H1 (cell line): Measurements from ENCODE around the gene PTPRO. TPM values are rescaled to one million over a fixed set of nuclear protein-coding genes. Genes with fewer than 3 reads are reported as not detected.
A peak's percentile ranks its signal among the peaks of the same experiment; 100 is the strongest.

Experiments
- CTCF ChIA-PET: fragments of 300-600 bp; sonication (Branson Sonifier 250); formaldehyde crosslinking; loops from one replicate; lab custom pipeline; 2021; ENCODE audit not compliant: partially characterized antibody; lab: Charles Lee
- POLR2A ChIA-PET: fragments of 300-600 bp; sonication (Branson Sonifier 250); formaldehyde crosslinking; loops from one replicate; lab custom pipeline; 2021; ENCODE audit warnings: inconsistent platforms; ENCODE audit not compliant: partially characterized antibody; lab: Charles Lee
- DNase-seq, 2 experiments: peaks; one replicate each; pipeline versions ENCODE4 v3.0.0 to v3.0.0-alpha.2; 2010 to 2022; ENCODE audit warnings: low spot score in 2 of 2, low read depth in 1 of 2, mixed read lengths in 1 of 2
- FAIRE-seq: peaks from 2 replicates; lab custom pipeline; 2011; peaks lifted over from hg19 to GRCh38; lab: Jason Lieb, UNC
- H2AFZ ChIP-seq: 2 replicates; pipeline ENCODE4 v1.8.1; 2012; ENCODE audit warnings: low read length, inconsistent platforms
- H2AK5ac ChIP-seq: 2 replicates; pipeline ENCODE4 v1.6.1; 2013; ENCODE audit warnings: low read depth, low read length
- H2BK120ac ChIP-seq: replicated peaks from 2 replicates; pipeline ENCODE3; 2013; ENCODE audit warnings: low read depth, low read length, inconsistent platforms
- H2BK12ac ChIP-seq: 2 replicates; pipeline ENCODE4 v1.6.1; 2013; ENCODE audit warnings: low read depth, low read length
- H2BK15ac ChIP-seq: 2 replicates; pipeline ENCODE4 v1.6.1; 2013; ENCODE audit warnings: low read length
- H2BK20ac ChIP-seq: 2 replicates; pipeline ENCODE4 v1.6.1; 2013; ENCODE audit warnings: low read length
- H2BK5ac ChIP-seq: 2 replicates; pipeline ENCODE4 v1.6.1; 2013; ENCODE audit warnings: low read depth, low read length
- H3K14ac ChIP-seq: 2 replicates; pipeline ENCODE4 v1.6.1; 2013; ENCODE audit warnings: inconsistent platforms; ENCODE audit not compliant: insufficient read length
- H3K18ac ChIP-seq: 2 replicates; pipeline ENCODE4 v1.6.1; 2013; ENCODE audit warnings: low read length; ENCODE audit errors: extremely low read depth
- H3K23ac ChIP-seq: 2 replicates; pipeline ENCODE4 v1.6.1; 2013; ENCODE audit warnings: inconsistent platforms; ENCODE audit not compliant: insufficient read length
- H3K23me2 ChIP-seq: 2 replicates; pipeline ENCODE4 v1.6.1; 2013; ENCODE audit warnings: low read depth, low read length
- H3K27ac ChIP-seq: 2 replicates; pipeline ENCODE4 v1.6.1; 2011; ENCODE audit warnings: low read depth, low read length, inconsistent platforms
- H3K27me3 ChIP-seq, 4 experiments: replicated peaks in 1 of 4; 1 replicate in 1 of 4; 2 replicates in 3 of 4; pipeline versions ENCODE4 v1.6.1 to v1.8.1; 2011 to 2013; ENCODE audit warnings: low read length in 3 of 4, mild to moderate bottlenecking in 3 of 4, inconsistent platforms in 2 of 4, mixed read lengths in 2 of 4, moderate library complexity in 1 of 4; ENCODE audit not compliant: control insufficient read depth in 3 of 4, insufficient read depth in 3 of 4; ENCODE audit errors: extremely low read depth in 1 of 4
- H3K36me3 ChIP-seq, 4 experiments: 2 replicates each; pipeline versions ENCODE4 v1.6.1 to v1.8.1; 2011 to 2013; ENCODE audit warnings: mild to moderate bottlenecking in 4 of 4, low read length in 3 of 4, moderate library complexity in 2 of 4, control low read depth in 1 of 4, inconsistent platforms in 1 of 4; ENCODE audit not compliant: insufficient read depth in 4 of 4, control insufficient read depth in 2 of 4
- H3K4ac ChIP-seq: replicated peaks from 2 replicates; pipeline ENCODE3; 2013; ENCODE audit warnings: low read length, low read depth, mixed read lengths, inconsistent platforms; ENCODE audit not compliant: insufficient read length
- H3K4me1 ChIP-seq, 4 experiments: replicated peaks in 1 of 4; 1 replicate in 1 of 4; 2 replicates in 3 of 4; pipeline versions ENCODE4 v1.6.1 to v1.8.1; 2011 to 2013; ENCODE audit warnings: low read length in 3 of 4, inconsistent platforms in 2 of 4, mixed read lengths in 1 of 4; ENCODE audit not compliant: insufficient read depth in 4 of 4, control insufficient read depth in 3 of 4
- H3K4me2 ChIP-seq, 2 experiments: 2 replicates each; pipeline versions ENCODE4 v1.6.1 to v1.8.1; 2011 to 2013; ENCODE audit warnings: low read depth in 2 of 2, low read length in 2 of 2, control low read depth in 1 of 2, inconsistent platforms in 1 of 2, mild to moderate bottlenecking in 1 of 2; ENCODE audit not compliant: insufficient read depth in 1 of 2
- H3K4me3 ChIP-seq, 4 experiments: fragments of 200-600, 300-600 bp in 1 of 4; sonication (generic), shearing (Covaris generic), sonication (Bioruptor Twin) in 1 of 4; 2 replicates each; pipeline versions ENCODE4 v1.5.1 to v1.8.1; 2011 to 2016; ENCODE audit warnings: low read length in 4 of 4, low read depth in 3 of 4, control low read depth in 2 of 4, inconsistent platforms in 2 of 4, mild to moderate bottlenecking in 2 of 4, mixed read lengths in 1 of 4, moderate library complexity in 1 of 4; ENCODE audit not compliant: insufficient read depth in 2 of 4; ENCODE audit errors: extremely low read depth in 1 of 4
- H3K56ac ChIP-seq: replicated peaks from 2 replicates; pipeline ENCODE3; 2013; ENCODE audit warnings: low read depth, mild to moderate bottlenecking, mixed read lengths, low read length, inconsistent platforms; ENCODE audit not compliant: insufficient read length
- H3K79me1 ChIP-seq: 2 replicates; pipeline ENCODE4 v1.6.1; 2013; ENCODE audit warnings: low read depth, low read length, control low read depth
- H3K79me2 ChIP-seq, 2 experiments: 2 replicates each; pipeline versions ENCODE4 v1.6.1 to v1.8.1; 2012 to 2013; ENCODE audit warnings: low read length in 2 of 2, mild to moderate bottlenecking in 2 of 2, inconsistent platforms in 1 of 2; ENCODE audit not compliant: insufficient read depth in 2 of 2, control insufficient read depth in 1 of 2
- H3K9ac ChIP-seq, 4 experiments: replicated peaks in 1 of 4; 1 replicate in 1 of 4; 2 replicates in 3 of 4; pipeline versions ENCODE4 v1.6.1 to v1.8.1; 2011 to 2013; ENCODE audit warnings: low read depth in 3 of 4, low read length in 3 of 4, control low read depth in 2 of 4, mild to moderate bottlenecking in 2 of 4, moderate library complexity in 2 of 4, inconsistent platforms in 1 of 4; ENCODE audit errors: extremely low read depth in 1 of 4
- H3K9me3 ChIP-seq, 2 experiments: 2 replicates each; pipeline versions ENCODE4 v1.6.1 to v1.8.1; 2012 to 2013; ENCODE audit warnings: mild to moderate bottlenecking in 2 of 2, moderate library complexity in 2 of 2, control low read depth in 1 of 2, inconsistent platforms in 1 of 2, low read depth in 1 of 2, low read length in 1 of 2, mixed read lengths in 1 of 2; ENCODE audit not compliant: insufficient read depth in 2 of 2
- H4K20me1 ChIP-seq, 2 experiments: replicated peaks in 1 of 2; 2 replicates each; pipeline versions ENCODE3 to v1.8.1; 2011 to 2013; ENCODE audit warnings: inconsistent platforms in 2 of 2, low read length in 2 of 2, mild to moderate bottlenecking in 1 of 2; ENCODE audit not compliant: insufficient read depth in 2 of 2, control insufficient read depth in 1 of 2
- H4K5ac ChIP-seq: 2 replicates; pipeline ENCODE4 v1.6.1; 2013; ENCODE audit warnings: low read length, low read depth, mixed read lengths, inconsistent platforms; ENCODE audit not compliant: insufficient read length
- H4K8ac ChIP-seq: 2 replicates; pipeline ENCODE4 v1.8.0; 2013; ENCODE audit warnings: mild to moderate bottlenecking, moderate library complexity, low read length, inconsistent platforms; ENCODE audit not compliant: insufficient read depth; ENCODE audit errors: extremely low read depth
- H4K91ac ChIP-seq: replicated peaks from 2 replicates; pipeline ENCODE3; 2013; ENCODE audit warnings: low read length, mixed read lengths, inconsistent platforms; ENCODE audit not compliant: insufficient read length
- ASH2L ChIP-seq: fragments of 200-600, 300-600 bp; sonication (generic); IDR thresholded peaks from one replicate; pipeline ENCODE4 v1.7.1; 2017; ENCODE audit warnings: low read length
- BACH1 ChIP-seq: IDR thresholded peaks from 2 replicates; pipeline ENCODE4 v1.6.1; 2012; ENCODE audit warnings: low read length, improper control_type of control experiment
- CHD2 ChIP-seq: IDR thresholded peaks from 2 replicates; pipeline ENCODE4 v1.6.1; 2012; ENCODE audit warnings: low read length, improper control_type of control experiment
- CREB1 ChIP-seq: IDR thresholded peaks from 2 replicates; pipeline ENCODE4 v1.6.1; 2012; ENCODE audit warnings: inconsistent platforms
- E2F6 ChIP-seq: IDR thresholded peaks from 2 replicates; pipeline ENCODE4 v1.6.1; 2012; ENCODE audit warnings: inconsistent platforms
- FOSL1 ChIP-seq: IDR thresholded peaks from 2 replicates; pipeline ENCODE4 v1.6.1; 2011; ENCODE audit warnings: mild to moderate bottlenecking, low read depth, low read length, moderate library complexity; ENCODE audit not compliant: insufficient read depth
- JUN ChIP-seq: IDR thresholded peaks from 2 replicates; pipeline ENCODE4 v1.6.1; 2011; ENCODE audit warnings: low read depth, mild to moderate bottlenecking, improper control_type of control experiment, low read length
- KDM1A ChIP-seq: fragments of 200-600, 300-600 bp; sonication (generic); IDR thresholded peaks from 2 replicates; pipeline ENCODE4 v1.7.1; 2016; ENCODE audit warnings: mild to moderate bottlenecking, low read length, borderline replicate concordance
- POLR2A ChIP-seq, 2 experiments: IDR thresholded peaks; 1 replicate in 1 of 2; 2 replicates in 1 of 2; pipeline ENCODE4 v1.6.1; 2011; ENCODE audit warnings: low read depth in 2 of 2, low read length in 2 of 2, mild to moderate bottlenecking in 2 of 2; ENCODE audit errors: control extremely low read depth in 1 of 2
- TCF12 ChIP-seq: IDR thresholded peaks from 2 replicates; pipeline ENCODE4 v1.6.1; 2011; ENCODE audit warnings: low read depth, mild to moderate bottlenecking, low read length
- WGBS, 2 experiments: shearing (Covaris generic) in 1 of 2; methylation state at CpG; one replicate each; pipeline versions ENCODE4 v1.1.6 to v1.1.7; 2013 to 2015; ENCODE audit warnings: low lambda C conversion rate in 2 of 2, mixed read lengths in 2 of 2, inconsistent platforms in 1 of 2, low coverage in 1 of 2, missing lambda C conversion rate in 1 of 2; ENCODE audit not compliant: insufficient replicate concordance in 2 of 2, insufficient coverage in 1 of 2, insufficient read length in 1 of 2; ENCODE audit errors: extremely low coverage in 1 of 2, missing lambda C conversion rate in 1 of 2; 5-methylcytosine and 5-hydroxymethylcytosine counted together
- polyA plus RNA-seq, 7 experiments: library from polyadenylated mRNA; depleted of rRNA in 3 of 7; stranded (reverse) in 5 of 7; unstranded in 2 of 7; fragments of >200 nt in 5 of 7; fragments of 200-250 nt in 2 of 7; gene quantifications; 1 replicate in 5 of 7; 2 replicates in 1 of 7; 4 replicates in 1 of 7; pipeline versions ENCODE4 v1.2.1 to v1.2.3, GENCODE V29; 2011 to 2013; ENCODE audit warnings: missing spikeins in 2 of 7, mixed read lengths in 2 of 7
- total RNA-seq: library from RNA; stranded (reverse); fragmentation: NEBNext Ultra II Directional; extraction: Animal tissue kit (Norgen Biotek cat#: 25700); gene quantifications from 2 replicates; pipeline ENCODE4 v1.2.1, GENCODE V29; 2021

The PTPRO gene
- total and polyA plus RNA-seq, 2 of the 8 experiments (the other 6 are each of a cell fraction or from before 2014, with no cell fraction given) = 0.73 to 1.7 TPM

- no peak overlapping the region for H2BK20ac ChIP-seq
- ChIA-PET CTCF (interaction anchor here (0.6 to 6.9 kb wide), 3 partner anchors 52 to 611 kb away, joined by 3 to 37 read pairs (median 11); partner anchors contain the start of gene RERG), POLR2A (no interaction called here)
- no peak overlapping the region for H4K8ac ChIP-seq
- no peaks in the 10 kb centered on the region for H3K9me3 ChIP-seq
- no peaks in the 10 kb centered on the region for H3K27me3 ChIP-seq
- DNase-seq (no peak), FAIRE-seq (no peak)
- H3K18ac ChIP-seq = no peak overlapping the region
- H3K4me3 ChIP-seq = no peak overlapping the region
- H3K14ac ChIP-seq = no peak overlapping the region
- H3K79me2 ChIP-seq = no peaks in the 10 kb centered on the region
- H3K27ac ChIP-seq = no peak overlapping the region
- 100% methylated on average over 3 of the region's 3 CpGs; no CpG with 5 or more reads in 1 of the 2 experiments for WGBS, 2 experiments
- no peak overlapping the region for H4K91ac ChIP-seq
- no peaks in the 10 kb centered on the region for H3K4me1 ChIP-seq
- H3K36me3 ChIP-seq = no peaks in the 10 kb centered on the region
- H2BK5ac ChIP-seq = no peak overlapping the region
- H2BK120ac ChIP-seq = no peak overlapping the region
- H3K79me1 ChIP-seq = no peaks in the 10 kb centered on the region
- H3K4me2 ChIP-seq = no peak overlapping the region
- no peaks in the 10 kb centered on the region for H3K23me2 ChIP-seq
- no peak overlapping the region for H3K23ac ChIP-seq
- no peak overlapping the region for H2BK12ac ChIP-seq
- H2AK5ac ChIP-seq = no peak overlapping the region
- H4K5ac ChIP-seq = no peak overlapping the region
- H3K9ac ChIP-seq = no peak overlapping the region
- H3K4ac ChIP-seq = no peak overlapping the region
- H2AFZ ChIP-seq = peak overlapping the region; percentile 37; the same call in 1 of the 2 replicates
- no peak overlapping the region for H2BK15ac ChIP-seq
- no peaks in the 10 kb centered on the region for H4K20me1 ChIP-seq
- H3K56ac ChIP-seq = no peak overlapping the region
- TF ChIP-seq FOSL1 = no peak
- TF ChIP-seq CREB1 = no peak
- TF ChIP-seq ASH2L = no peak
- no peak for TF ChIP-seq POLR2A (IDR thresholded peaks at IDR 0.05; ENCODE audit: control extremely low read depth in 1 of 2, low read depth in 2 of 2, low read length in 2 of 2)
- TF ChIP-seq CHD2 = no peak
- no peak for TF ChIP-seq BACH1
- no peak for TF ChIP-seq JUN
- TF ChIP-seq TCF12 = no peak
- no peak for TF ChIP-seq KDM1A
- no peak for TF ChIP-seq E2F6
These were observed 48.4 kb upstream of the PTPRO start for GRCh38 chr12:15273896-15274295.
